GM19468 (cell line): Measurements from ENCODE around the gene SLC38A6.

ENCODE experiments used
- ATAC-seq: cut with Tn5 transposase; IDR thresholded peaks from one replicate; pipeline ENCODE4 v1.9.1; 2021; ENCODE audit warnings: mild to moderate bottlenecking, moderate library complexity, moderate number of reproducible peaks; ENCODE audit not compliant: unreplicated experiment; ENCODE audit errors: extremely low read depth

SLC38A6 gene

GRCh38 chr14:61099216-61099835 lies 118.3 kb downstream of the SLC38A6 start:
- no peak for ATAC-seq

GRCh38 chr14:61101803-61102548 lies 120.9 kb downstream of the SLC38A6 start:
- no peak for ATAC-seq
